Measurements from ENCODE around the gene ZNF423.

DNA sequence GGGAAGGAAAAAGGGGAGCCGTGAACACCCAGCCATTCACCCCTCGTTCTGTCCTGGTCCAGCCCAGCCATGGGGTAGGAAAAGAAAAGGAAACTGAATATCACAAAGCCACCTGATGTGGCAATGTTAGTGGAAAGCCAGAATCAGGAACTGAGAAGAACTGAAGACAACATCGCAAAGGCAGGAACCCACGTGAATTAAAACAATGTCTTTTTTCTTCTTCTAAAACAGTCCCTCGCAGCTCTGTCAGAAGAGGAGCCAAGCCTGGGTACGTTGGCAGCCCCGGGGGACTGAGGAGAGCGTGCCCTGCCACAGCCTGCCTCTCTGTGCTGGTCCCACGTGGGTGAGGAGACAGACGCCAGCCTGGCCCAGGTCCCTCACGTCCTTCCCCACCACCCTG is 55.0 kb downstream of the ZNF423 start:
- TF ChIP-seq CTCF (IDR thresholded peaks at IDR 0.05) = no peak
- no peak for TF ChIP-seq POLR2A (IDR thresholded peaks at IDR 0.05)

Data from Peyer's patch (tissue), 4 donors.